Neuronal stem cell (in vitro differentiated cells): ENCODE results near the gene OOSP3.

Experiments used
- DNase-seq: peaks from one replicate; pipeline ENCODE4 v3.0.0-alpha.2; 2013; ENCODE audit warnings: low spot score
- H2AFZ ChIP-seq: one replicate; pipeline ENCODE4 v1.6.1; 2013; ENCODE audit warnings: mild to moderate bottlenecking, low read length, inconsistent platforms
- H2AK5ac ChIP-seq: 2 replicates; pipeline ENCODE4 v1.6.1; 2013; ENCODE audit warnings: low read depth, mild to moderate bottlenecking, inconsistent platforms, low read length, moderate library complexity, mixed read lengths
- H2BK120ac ChIP-seq: 2 replicates; pipeline ENCODE4 v1.6.1; 2013; ENCODE audit warnings: low read depth, mild to moderate bottlenecking, inconsistent platforms, low read length, moderate library complexity, mixed read lengths
- H2BK12ac ChIP-seq: one replicate; pipeline ENCODE4 v1.6.1; 2013; ENCODE audit warnings: low read length, inconsistent platforms
- H2BK15ac ChIP-seq: 2 replicates; pipeline ENCODE4 v1.6.1; 2013; ENCODE audit warnings: mild to moderate bottlenecking, low read length, inconsistent platforms, mixed read lengths
- H2BK5ac ChIP-seq: one replicate; pipeline ENCODE4 v1.6.1; 2013; ENCODE audit warnings: inconsistent platforms, mild to moderate bottlenecking, low read length, moderate library complexity
- H3K14ac ChIP-seq: one replicate; pipeline ENCODE4 v1.6.1; 2013; ENCODE audit warnings: low read length, inconsistent platforms
- H3K18ac ChIP-seq: 2 replicates; pipeline ENCODE4 v1.6.1; 2013; ENCODE audit warnings: low read length, inconsistent platforms
- H3K23ac ChIP-seq: 2 replicates; pipeline ENCODE4 v1.6.1; 2013; ENCODE audit warnings: low read depth, mild to moderate bottlenecking, mixed read lengths, low read length, inconsistent platforms; ENCODE audit not compliant: poor library complexity
- H3K27ac ChIP-seq: replicated peaks from 3 replicates; pipeline ENCODE4 v1.5.1; 2013; ENCODE audit warnings: low read length, inconsistent platforms
- H3K27me3 ChIP-seq, 3 experiments: 2 replicates each; pipeline ENCODE4 v1.6.1; 2013; ENCODE audit warnings: low read length in 3 of 3, mild to moderate bottlenecking in 2 of 3, inconsistent platforms in 1 of 3, low read depth in 1 of 3, mixed read lengths in 1 of 3, moderate library complexity in 1 of 3; ENCODE audit not compliant: control insufficient read depth in 3 of 3, insufficient read depth in 3 of 3
- H3K36me3 ChIP-seq, 2 donors: replicated peaks in 1 of 2; 2 replicates each; pipeline ENCODE4 v1.6.1; 2013; ENCODE audit warnings: low read length in 2 of 2; ENCODE audit not compliant: control insufficient read depth in 2 of 2, insufficient read depth in 2 of 2
- H3K4ac ChIP-seq: 2 replicates; pipeline ENCODE4 v1.6.1; 2013; ENCODE audit warnings: inconsistent platforms, mild to moderate bottlenecking, low read length, moderate library complexity
- H3K4me1 ChIP-seq, 2 donors: 1 replicate in 1 of 2; 2 replicates in 1 of 2; pipeline ENCODE4 v1.6.1; 2013; ENCODE audit warnings: low read length in 2 of 2, low read depth in 1 of 2; ENCODE audit not compliant: control insufficient read depth in 2 of 2, insufficient read depth in 1 of 2
- H3K4me2 ChIP-seq: one replicate; pipeline ENCODE4 v1.6.1; 2013; ENCODE audit warnings: mild to moderate bottlenecking, low read length, inconsistent platforms; ENCODE audit not compliant: insufficient read depth, poor library complexity, severe bottlenecking
- H3K4me3 ChIP-seq, 2 donors: 2 replicates each; pipeline ENCODE4 v1.5.1; 2013; ENCODE audit warnings: low read length in 2 of 2, mild to moderate bottlenecking in 2 of 2, inconsistent platforms in 1 of 2, moderate library complexity in 1 of 2
- H3K79me1 ChIP-seq: one replicate; pipeline ENCODE4 v1.6.1; 2013; ENCODE audit warnings: low read depth, mild to moderate bottlenecking, inconsistent platforms, low read length, moderate library complexity
- H3K9ac ChIP-seq: one replicate; pipeline ENCODE4 v1.6.1; 2013; ENCODE audit warnings: mild to moderate bottlenecking, low read depth, low read length, inconsistent platforms; ENCODE audit not compliant: poor library complexity
- H3K9me3 ChIP-seq, 2 donors: replicated peaks in 1 of 2; 2 replicates each; pipeline versions ENCODE3 to v1.6.1; 2013; ENCODE audit warnings: low read length in 2 of 2, mild to moderate bottlenecking in 2 of 2, inconsistent platforms in 1 of 2, low read depth in 1 of 2, mixed read lengths in 1 of 2, moderate library complexity in 1 of 2; ENCODE audit not compliant: control insufficient read depth in 2 of 2, insufficient read depth in 1 of 2
- H4K8ac ChIP-seq: one replicate; pipeline ENCODE4 v1.6.1; 2013; ENCODE audit warnings: low read depth, mild to moderate bottlenecking, inconsistent platforms, low read length, moderate library complexity
- H4K91ac ChIP-seq: one replicate; pipeline ENCODE4 v1.6.1; 2013; ENCODE audit warnings: low read length, low read depth, mild to moderate bottlenecking, inconsistent platforms; ENCODE audit not compliant: poor library complexity
- WGBS, 2 donors: extraction: QIAGEN DNeasy Blood & Tissue Kit; methylation state at CpG; one replicate each; pipeline ENCODE4 v1.1.7; 2013; ENCODE audit warnings: missing lambda C conversion rate in 2 of 2, mixed read lengths in 1 of 2; ENCODE audit not compliant: insufficient read length in 2 of 2, insufficient replicate concordance in 1 of 2; ENCODE audit errors: extremely low coverage in 2 of 2; 5-methylcytosine and 5-hydroxymethylcytosine counted together

Gene OOSP3

GRCh38 chr11:59938132-59938531, 59.5 kb downstream of the OOSP3 start, which contains the start of gene OOSP1:
OOSP1 (plus strand) TSS chr11:59938432; CDS start chr11:59938455, 23 bp downstream.
- no peak within 1 kb of the TSS for H3K9ac ChIP-seq

GRCh38 chr11:59938718-59939117, 60.1 kb downstream of the OOSP3 start:
- DNase-seq, result no peak
- Histone ChIP-seq H4K8ac (no peak overlapping the region), H3K36me3 (no peaks in the 10 kb centered on the region), H3K27me3 (no peaks in the 10 kb centered on the region), H2BK5ac (no peak overlapping the region), H3K27ac (no peak overlapping the region), H2BK15ac (no peak overlapping the region), H3K4me1 (no peaks in the 10 kb centered on the region), H3K4ac (no peak overlapping the region), H2AK5ac (no peak overlapping the region), H2AFZ (no peak overlapping the region), H3K4me3 (no peak overlapping the region), H3K18ac (no peak overlapping the region), H2BK120ac (no peak overlapping the region), H3K9ac (no peak overlapping the region), H4K91ac (no peak overlapping the region), H3K9me3 (no peaks in the 10 kb centered on the region), H3K79me1 (no peaks in the 10 kb centered on the region), H2BK12ac (no peak overlapping the region), H3K4me2 (no peak overlapping the region), H3K23ac (no peak overlapping the region), H3K14ac (no peak overlapping the region)
- WGBS, 2 donors, result no CpG with 5 or more reads among the region's 3 CpGs

More at GRCh38 chr11:59938132-59938531, 59.5 kb downstream of the OOSP3 start, which contains the start of gene OOSP1:
- H3K27ac ChIP-seq, result no peak within 1 kb of the TSS
- H3K4me3 ChIP-seq, result no peak within 1 kb of the TSS
- no peak within 1 kb of the TSS for H2AFZ ChIP-seq
- no peak within 1 kb of the TSS for H2BK15ac ChIP-seq
- no peak within 1 kb of the TSS for H4K8ac ChIP-seq
- no peaks in the 10 kb centered on the region for H3K9me3 ChIP-seq
- no peaks in the 10 kb centered on the region for H3K36me3 ChIP-seq
- no peak within 1 kb of the TSS for H2BK120ac ChIP-seq
- H3K79me1 ChIP-seq, result no peaks in the 10 kb centered on the region
- no peaks in the 10 kb centered on the region for H3K27me3 ChIP-seq
- no peak within 1 kb of the TSS for H2BK5ac ChIP-seq
- H3K23ac ChIP-seq, result no peak within 1 kb of the TSS
- no peak within 1 kb of the TSS for H3K18ac ChIP-seq
- no peak within 1 kb of the TSS for H2AK5ac ChIP-seq
- H3K4ac ChIP-seq, result no peak within 1 kb of the TSS
- H3K4me1 ChIP-seq, result no peaks in the 10 kb centered on the region
- no CpG with 5 or more reads among the region's 2 CpGs for WGBS, 2 donors
- no peak within 1 kb of the TSS for H3K4me2 ChIP-seq
- H4K91ac ChIP-seq, result no peak within 1 kb of the TSS
- H2BK12ac ChIP-seq, result no peak within 1 kb of the TSS
- no peak for DNase-seq
- no peak within 1 kb of the TSS for H3K14ac ChIP-seq

DNA sequence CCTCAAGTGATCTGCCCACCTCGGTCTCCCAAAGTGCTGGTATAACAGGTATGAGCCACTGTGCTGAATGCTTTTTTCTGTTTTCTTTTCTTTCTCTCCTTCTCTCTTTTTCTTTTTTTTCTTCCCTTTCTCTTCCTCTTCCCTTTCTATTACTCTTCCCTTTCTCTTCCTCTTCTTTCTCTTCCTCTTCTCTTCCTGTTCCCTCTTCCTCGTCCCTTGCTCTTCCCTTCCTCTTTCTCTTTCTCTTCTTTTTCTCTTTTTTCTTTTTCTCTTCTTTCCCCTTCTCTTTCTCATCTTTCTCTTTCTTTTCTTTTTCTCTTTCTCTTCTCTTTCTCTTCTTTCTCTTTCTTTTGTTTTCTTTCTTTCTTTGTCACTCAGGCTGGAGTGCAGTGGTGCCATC, 60.9 kb downstream of the OOSP3 start:
- no peaks in the 10 kb centered on the region for H3K27me3 ChIP-seq
- H2BK5ac ChIP-seq, result no peak overlapping the region
- no peak overlapping the region for H3K9ac ChIP-seq
- no CpG with 5 or more reads among the region's 2 CpGs for whole genome bisulfite sequencing, 2 donors
- H3K4me3 ChIP-seq, result no peak overlapping the region
- no peaks in the 10 kb centered on the region for H3K4me1 ChIP-seq
- no peak overlapping the region for H2BK12ac ChIP-seq
- no peaks in the 10 kb centered on the region for H3K36me3 ChIP-seq
- no peak overlapping the region for H3K18ac ChIP-seq
- no peak overlapping the region for H2BK15ac ChIP-seq
- H3K79me1 ChIP-seq, result no peaks in the 10 kb centered on the region
- H2AK5ac ChIP-seq, result no peak overlapping the region
- H2AFZ ChIP-seq, result no peak overlapping the region
- H3K14ac ChIP-seq, result no peak overlapping the region
- H3K4me2 ChIP-seq, result no peak overlapping the region
- no peak overlapping the region for H3K23ac ChIP-seq
- H2BK120ac ChIP-seq, result no peak overlapping the region
- H4K8ac ChIP-seq, result no peak overlapping the region
- peaks cover 0 to 2% of the 10 kb centered on the region in 2 donors for H3K9me3 ChIP-seq
- DNase-seq, result no peak
- no peak overlapping the region for H4K91ac ChIP-seq
- no peak overlapping the region for H3K4ac ChIP-seq
- H3K27ac ChIP-seq, result no peak overlapping the region

DNA sequence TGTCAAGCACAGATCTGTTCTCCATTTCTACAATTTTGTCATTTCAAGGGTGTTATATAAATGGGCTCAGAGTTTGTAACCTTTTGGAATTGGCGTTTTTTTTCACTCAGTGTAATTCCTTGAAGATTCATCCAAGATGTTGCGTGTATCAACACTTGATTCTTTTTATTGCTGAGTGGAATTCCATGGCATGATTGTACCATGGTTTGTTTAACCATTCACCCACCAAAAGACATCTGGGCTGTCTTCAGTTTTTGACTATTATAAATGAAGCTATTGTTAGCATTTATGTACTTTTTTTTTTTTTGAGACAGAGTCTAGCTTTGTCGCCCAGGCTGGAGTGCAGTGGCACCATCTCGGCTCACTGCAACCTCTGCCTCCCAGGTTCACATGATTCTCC, 62.5 kb downstream of the OOSP3 start:
- no peak for DNase-seq
- H2AK5ac ChIP-seq, result no peak overlapping the region
- no peak overlapping the region for H4K8ac ChIP-seq
- no peak overlapping the region for H2AFZ ChIP-seq
- WGBS, 2 donors, result no CpG with 5 or more reads among the region's 4 CpGs
- no peak overlapping the region for H3K27ac ChIP-seq
- H4K91ac ChIP-seq, result no peak overlapping the region
- H3K23ac ChIP-seq, result no peak overlapping the region
- H3K14ac ChIP-seq, result no peak overlapping the region
- H2BK12ac ChIP-seq, result no peak overlapping the region
- H2BK120ac ChIP-seq, result no peak overlapping the region
- no peak overlapping the region for H3K4me3 ChIP-seq
- no peak overlapping the region for H3K4ac ChIP-seq
- no peak overlapping the region for H3K4me2 ChIP-seq
- H3K36me3 ChIP-seq, result no peaks in the 10 kb centered on the region
- H3K27me3 ChIP-seq, result no peaks in the 10 kb centered on the region
- no peak overlapping the region for H2BK5ac ChIP-seq
- H2BK15ac ChIP-seq, result no peak overlapping the region
- H3K9me3 ChIP-seq, result peaks cover 0 to 3% of the 10 kb centered on the region in 2 donors
- H3K18ac ChIP-seq, result no peak overlapping the region
- H3K79me1 ChIP-seq, result no peaks in the 10 kb centered on the region
- no peaks in the 10 kb centered on the region for H3K4me1 ChIP-seq
- no peak overlapping the region for H3K9ac ChIP-seq
